HG03520 (cell line): ENCODE data around the gene KCNJ1.

Experiments
- ATAC-seq: cut with Tn5 transposase; IDR thresholded peaks from one replicate; pipeline ENCODE4 v1.9.1; 2021; ENCODE audit warnings: mild to moderate bottlenecking, moderate library complexity; ENCODE audit not compliant: unreplicated experiment

Gene KCNJ1

GRCh38 chr11:128867277-128867676 lies at the start of gene KCNJ1:
KCNJ1 (minus strand) TSS chr11:128867296; CDS start chr11:128840243, 27,053 bp downstream.
- no peak for ATAC-seq

- no peak for ATAC-seq
Observed at GRCh38 chr11:128916681-128917080, 49.6 kb upstream of the KCNJ1 start.

- no peak for ATAC-seq
Observed at GRCh38 chr11:128916037-128916572, 49.0 kb upstream of the KCNJ1 start.

- no peak for ATAC-seq
Observed at GRCh38 chr11:128915149-128915521, 48.0 kb upstream of the KCNJ1 start.

- no peak for ATAC-seq
Observed at GRCh38 chr11:128914216-128915148, 47.4 kb upstream of the KCNJ1 start.

- no peak for ATAC-seq
Observed at GRCh38 chr11:128913806-128914205, 46.7 kb upstream of the KCNJ1 start.

- no peak for ATAC-seq
Observed at GRCh38 chr11:128911701-128912100, 44.6 kb upstream of the KCNJ1 start.

GRCh38 chr11:128911239-128911638 lies 44.1 kb upstream of the KCNJ1 start:
- ATAC-seq = no peak

- ATAC-seq = no peak
Observed at GRCh38 chr11:128910576-128910975, 43.5 kb upstream of the KCNJ1 start.

GRCh38 chr11:128909438-128910125 lies 42.5 kb upstream of the KCNJ1 start:
- ATAC-seq = no peak

- ATAC-seq = no peak
Observed at GRCh38 chr11:128908391-128909246, 41.5 kb upstream of the KCNJ1 start.

- no peak for ATAC-seq
Observed at GRCh38 chr11:128907585-128907984, 40.5 kb upstream of the KCNJ1 start.

GRCh38 chr11:128906185-128907050 lies 39.3 kb upstream of the KCNJ1 start:
- no peak for ATAC-seq

- no peak for ATAC-seq
Observed at GRCh38 chr11:128905345-128906184, 38.5 kb upstream of the KCNJ1 start.

- ATAC-seq = no peak
Observed at GRCh38 chr11:128904656-128905344, 37.7 kb upstream of the KCNJ1 start.

GRCh38 chr11:128904303-128904655 lies 37.2 kb upstream of the KCNJ1 start:
- no peak for ATAC-seq

GRCh38 chr11:128903248-128904061 lies 36.4 kb upstream of the KCNJ1 start:
- no peak for ATAC-seq
